Measurements from ENCODE around the gene SLC26A11.

DNA sequence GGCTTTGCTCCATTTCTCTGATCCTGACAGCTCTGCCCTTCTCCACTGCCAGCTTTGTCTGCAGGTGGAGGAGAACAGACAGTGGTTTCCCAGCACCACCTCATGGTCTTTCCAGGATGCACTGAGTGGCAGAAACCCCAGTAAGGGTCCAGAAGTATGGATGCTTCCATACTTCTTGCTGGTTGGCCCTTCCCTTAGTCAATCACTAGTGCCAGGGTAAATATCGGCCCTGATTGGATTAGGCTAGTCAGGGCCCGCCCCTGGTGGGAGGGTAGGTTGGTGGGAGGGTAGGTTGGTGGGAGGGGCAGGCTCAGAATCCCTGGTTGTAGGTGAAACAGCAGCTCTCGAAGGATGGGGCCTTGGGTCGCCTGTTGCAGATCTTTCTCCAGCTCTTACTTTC is 50.6 kb downstream of the SLC26A11 start:
- TF ChIP-seq, protein P1, sequence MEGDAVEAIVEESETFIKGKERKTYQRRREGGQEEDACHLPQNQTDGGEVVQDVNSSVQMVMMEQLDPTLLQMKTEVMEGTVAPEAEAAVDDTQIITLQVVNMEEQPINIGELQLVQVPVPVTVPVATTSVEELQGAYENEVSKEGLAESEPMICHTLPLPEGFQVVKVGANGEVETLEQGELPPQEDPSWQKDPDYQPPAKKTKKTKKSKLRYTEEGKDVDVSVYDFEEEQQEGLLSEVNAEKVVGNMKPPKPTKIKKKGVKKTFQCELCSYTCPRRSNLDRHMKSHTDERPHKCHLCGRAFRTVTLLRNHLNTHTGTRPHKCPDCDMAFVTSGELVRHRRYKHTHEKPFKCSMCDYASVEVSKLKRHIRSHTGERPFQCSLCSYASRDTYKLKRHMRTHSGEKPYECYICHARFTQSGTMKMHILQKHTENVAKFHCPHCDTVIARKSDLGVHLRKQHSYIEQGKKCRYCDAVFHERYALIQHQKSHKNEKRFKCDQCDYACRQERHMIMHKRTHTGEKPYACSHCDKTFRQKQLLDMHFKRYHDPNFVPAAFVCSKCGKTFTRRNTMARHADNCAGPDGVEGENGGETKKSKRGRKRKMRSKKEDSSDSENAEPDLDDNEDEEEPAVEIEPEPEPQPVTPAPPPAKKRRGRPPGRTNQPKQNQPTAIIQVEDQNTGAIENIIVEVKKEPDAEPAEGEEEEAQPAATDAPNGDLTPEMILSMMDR (IDR thresholded peaks at IDR 0.05; ENCODE audit: insufficient read depth, low read depth, low read length): no peak
- TF ChIP-seq EZH2 (IDR thresholded peaks at IDR 0.05; ENCODE audit: insufficient read depth, low read length): no peak
